Transverse colon (tissue), 4 donors: ENCODE measurements around the gene GPRC6A.

Experiments used
- POLR2A ChIP-seq: fragments of 450-650 bp; IDR thresholded peaks from one replicate; pipeline ENCODE4 v1.6.1; 2016; ENCODE audit warnings: antibody characterized with exemption, mild to moderate bottlenecking, moderate library complexity
- POLR2AphosphoS5 ChIP-seq, 3 donors: sonication (generic); formaldehyde crosslinking; IDR thresholded peaks; one replicate each; pipeline ENCODE4 v1.6.1; 2016; ENCODE audit warnings: antibody characterized with exemption in 3 of 3
- TF ChIP-seq, protein P1 (sequence below), 5 experiments: fragments of 200-600 bp in 3 of 5; fragments of 450-650 bp in 2 of 5; sonication (generic) in 3 of 5; IDR thresholded peaks; 1 replicate in 2 of 5; 2 replicates in 3 of 5; pipeline ENCODE4 v1.5.1; 2016 to 2017; ENCODE audit warnings: antibody characterized with exemption in 5 of 5, inconsistent platforms in 3 of 5, mild to moderate bottlenecking in 2 of 5, moderate library complexity in 1 of 5

DNA sequence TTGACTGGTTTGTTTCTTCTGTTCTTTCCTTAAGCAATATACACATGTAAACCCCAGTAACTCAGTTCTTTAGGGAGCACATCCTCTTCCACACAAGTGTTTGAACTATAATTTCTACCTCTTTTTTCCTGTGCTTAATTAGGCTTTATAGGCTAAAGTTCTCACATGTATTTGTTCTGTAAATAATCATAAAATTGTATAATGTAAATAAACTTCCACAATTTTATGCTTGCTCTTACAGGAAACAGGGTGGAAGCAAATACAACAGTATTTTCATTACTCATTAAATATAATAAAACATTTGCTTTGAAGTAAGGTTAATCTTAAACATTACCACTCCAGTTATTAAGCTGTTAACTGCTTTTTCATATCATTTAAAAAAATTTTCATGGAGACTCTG lies 26.9 kb downstream of the GPRC6A start:
- TF ChIP-seq, protein P1, sequence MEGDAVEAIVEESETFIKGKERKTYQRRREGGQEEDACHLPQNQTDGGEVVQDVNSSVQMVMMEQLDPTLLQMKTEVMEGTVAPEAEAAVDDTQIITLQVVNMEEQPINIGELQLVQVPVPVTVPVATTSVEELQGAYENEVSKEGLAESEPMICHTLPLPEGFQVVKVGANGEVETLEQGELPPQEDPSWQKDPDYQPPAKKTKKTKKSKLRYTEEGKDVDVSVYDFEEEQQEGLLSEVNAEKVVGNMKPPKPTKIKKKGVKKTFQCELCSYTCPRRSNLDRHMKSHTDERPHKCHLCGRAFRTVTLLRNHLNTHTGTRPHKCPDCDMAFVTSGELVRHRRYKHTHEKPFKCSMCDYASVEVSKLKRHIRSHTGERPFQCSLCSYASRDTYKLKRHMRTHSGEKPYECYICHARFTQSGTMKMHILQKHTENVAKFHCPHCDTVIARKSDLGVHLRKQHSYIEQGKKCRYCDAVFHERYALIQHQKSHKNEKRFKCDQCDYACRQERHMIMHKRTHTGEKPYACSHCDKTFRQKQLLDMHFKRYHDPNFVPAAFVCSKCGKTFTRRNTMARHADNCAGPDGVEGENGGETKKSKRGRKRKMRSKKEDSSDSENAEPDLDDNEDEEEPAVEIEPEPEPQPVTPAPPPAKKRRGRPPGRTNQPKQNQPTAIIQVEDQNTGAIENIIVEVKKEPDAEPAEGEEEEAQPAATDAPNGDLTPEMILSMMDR (IDR thresholded peaks at IDR 0.05): no peak
- TF ChIP-seq POLR2AphosphoS5 (IDR thresholded peaks at IDR 0.05) (no peak), POLR2A (no peak)
